Measurements from ENCODE around the gene EXOC4. TPM values are rescaled to one million over a fixed set of nuclear protein-coding genes. Genes with fewer than 3 reads are reported as not detected.

EXOC4 gene
- total RNA-seq, 1 experiment from 2014 or later: 75.8 TPM

GRCh38 chr7:133365917-133366316 is 113.0 kb downstream of the EXOC4 start:
- no peak overlapping the region for H3K18ac ChIP-seq (ENCODE audit: insufficient read length, low read depth, low read length)
- H3K27me3 ChIP-seq (ENCODE audit: insufficient read depth, low read length): no peaks in the 10 kb centered on the region
- no peak for TF ChIP-seq CTCF (conservative IDR thresholded peaks at IDR 0.05)
- no peaks in the 10 kb centered on the region for H3K23me2 ChIP-seq (ENCODE audit: insufficient read length, low read depth, low read length, poor library complexity, severe bottlenecking)
- no peak overlapping the region for H2BK12ac ChIP-seq (ENCODE audit: insufficient read length, low read depth, low read length)
- no peak overlapping the region for H3K27ac Mint-ChIP-seq
- no peak overlapping the region for H2AFZ ChIP-seq (ENCODE audit: low read length)
- no peak overlapping the region for H3K56ac ChIP-seq (ENCODE audit: insufficient read length, low read depth, low read length)
- no peak overlapping the region for H2BK5ac ChIP-seq (ENCODE audit: insufficient read length, low read length)
- no peak overlapping the region for H3K27ac ChIP-seq (ENCODE audit: insufficient read length, low read depth, low read length)
- no peak for DNase-seq
- no peaks in the 10 kb centered on the region for H3K27me3 Mint-ChIP-seq (ENCODE audit: low read depth)
- H3K4ac ChIP-seq (ENCODE audit: low read depth, low read length): no peak overlapping the region
- H3K9ac ChIP-seq (ENCODE audit: extremely low read depth, insufficient read length, low read length): no peak overlapping the region
- H4K20me1 ChIP-seq (ENCODE audit: control insufficient read depth, insufficient read depth, insufficient read length): no peaks in the 10 kb centered on the region
- no peaks in the 10 kb centered on the region for H3K79me1 ChIP-seq (ENCODE audit: insufficient read depth, low read depth, low read length, poor library complexity, severe bottlenecking)
- peaks cover 5 to 6% of the 10 kb centered on the region in 2 experiments; a peak in 3 of 5 replicates for H3K9me3 Mint-ChIP-seq
- no peak overlapping the region for H3T11ph ChIP-seq (ENCODE audit: low read length)
- no peak overlapping the region for H4K5ac ChIP-seq (ENCODE audit: insufficient read length, low read depth, low read length)
- H4K91ac ChIP-seq (ENCODE audit: insufficient read length, low read depth, low read length): no peak overlapping the region
- H3K4me1 ChIP-seq (ENCODE audit: insufficient read depth, low read length): peaks cover 4% of the 10 kb centered on the region
- no peak overlapping the region for H2BK20ac ChIP-seq (ENCODE audit: low read depth, low read length, poor library complexity, severe bottlenecking)
- no peak overlapping the region for H3K4me3 Mint-ChIP-seq
- peaks cover 6 to 12% (median 12%) of the 10 kb centered on the region in 3 experiments for H3K36me3 Mint-ChIP-seq (ENCODE audit: insufficient read depth in 1 of 3, low read depth in 3 of 3)
- H3K9me3 ChIP-seq (ENCODE audit: control insufficient read depth, low read depth, low read length): no peaks in the 10 kb centered on the region
- no peak overlapping the region for H4K8ac ChIP-seq (replicated peaks; ENCODE audit: insufficient read length, low read depth, low read length)
- H3K79me2 ChIP-seq (ENCODE audit: insufficient read depth, low read length): no peaks in the 10 kb centered on the region
- H3K4me2 ChIP-seq (ENCODE audit: insufficient read depth, insufficient read length, low read length): no peak overlapping the region
- no peak overlapping the region for H3K23ac ChIP-seq (ENCODE audit: insufficient read length, low read depth, low read length)
- no CpG with 5 or more reads among the region's 3 CpGs for WGBS (ENCODE audit: extremely low coverage, insufficient read length, low lambda C conversion rate)
- peaks cover 12 to 22% of the 10 kb centered on the region in 2 experiments for H3K4me1 Mint-ChIP-seq
- H3K14ac ChIP-seq (ENCODE audit: insufficient read depth, low read length): no peak overlapping the region
- no peak overlapping the region for H2BK15ac ChIP-seq (ENCODE audit: low read depth, low read length)
- H2AK5ac ChIP-seq (ENCODE audit: insufficient read length, low read length): no peak overlapping the region
- no peak overlapping the region for H2BK120ac ChIP-seq (ENCODE audit: low read depth, low read length, poor library complexity, severe bottlenecking)
